ENCODE data around the gene MAJIN. TPM values are rescaled to one million over a fixed set of nuclear protein-coding genes. Genes with fewer than 3 reads are reported as not detected.

MAJIN gene
- total RNA-seq, 3 donors from 2014 or later (not counting 1 experiment from before 2014, with no cell fraction given): not detected

- TF ChIP-seq CTCF (IDR thresholded peaks at IDR 0.05): no peak
- intact Hi-C loops (cut with micrococcal nuclease): no loop called here
- Mint-ChIP-seq H3K27me3 (ENCODE audit: low read depth in 2 of 2) (no peaks in the 10 kb centered on the region), H3K4me1 (peaks cover 17 to 25% of the 10 kb centered on the region in 2 donors), H3K27ac (no peak overlapping the region), H3K4me3 (peak overlapping the region; percentile 25), H3K9me3 (no peaks in the 10 kb centered on the region), H3K36me3 (no peaks in the 10 kb centered on the region)
- H3K4me3 ChIP-seq (ENCODE audit: low read length): no peak overlapping the region
- 76% methylated on average over 9 of the region's 9 CpGs for WGBS (ENCODE audit: insufficient coverage)
- H3K9me3 ChIP-seq (ENCODE audit: control insufficient read depth, insufficient read depth, low read length): no peaks in the 10 kb centered on the region
- DNase-seq (no peak), ATAC-seq (no peak)
- no peak overlapping the region for H3K27ac ChIP-seq (ENCODE audit: low read length)
- no peaks in the 10 kb centered on the region for H3K27me3 ChIP-seq (ENCODE audit: control insufficient read depth, insufficient read depth, low read length)
- H3K36me3 ChIP-seq (ENCODE audit: control insufficient read depth, insufficient read depth, low read length): no peaks in the 10 kb centered on the region
- peaks cover 22% of the 10 kb centered on the region for H3K4me1 ChIP-seq (ENCODE audit: control insufficient read depth, insufficient read depth, low read length)
Measured at GRCh38 chr11:64888729-64889511, 83.0 kb downstream of the MAJIN start.

DNA sequence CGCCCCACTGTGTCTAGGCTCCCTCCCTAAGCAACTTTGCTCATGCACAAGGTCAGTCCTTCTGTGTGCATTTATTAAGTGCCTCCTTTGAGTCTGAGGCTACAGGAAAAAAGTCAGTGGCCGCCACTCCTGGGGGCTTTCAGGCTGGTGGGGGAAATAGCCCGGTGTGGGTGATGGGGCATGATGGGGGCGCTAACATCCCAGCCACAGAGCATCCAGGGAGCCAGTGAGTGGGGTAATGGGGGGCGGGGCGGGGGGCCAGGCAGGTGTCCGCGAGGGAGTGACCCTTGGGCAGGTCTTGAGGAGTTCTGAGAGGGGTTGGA is 83.5 kb downstream of the MAJIN start:
- Histone ChIP-seq H3K27me3 (ENCODE audit: control insufficient read depth, insufficient read depth, low read length) (no peaks in the 10 kb centered on the region), H3K4me3 (ENCODE audit: low read length) (peak overlapping the region; percentile 12), H3K9me3 (ENCODE audit: control insufficient read depth, insufficient read depth, low read length) (no peaks in the 10 kb centered on the region), H3K27ac (ENCODE audit: low read length) (no peak overlapping the region), H3K4me1 (ENCODE audit: control insufficient read depth, insufficient read depth, low read length) (peaks cover 17% of the 10 kb centered on the region), H3K36me3 (ENCODE audit: control insufficient read depth, insufficient read depth, low read length) (no peaks in the 10 kb centered on the region)
- Mint-ChIP-seq H3K4me3 (peak overlapping the region; percentile 84), H3K27me3 (ENCODE audit: low read depth in 2 of 2) (no peaks in the 10 kb centered on the region), H3K27ac (peak overlapping the region; percentile 77 to 80), H3K9me3 (no peaks in the 10 kb centered on the region), H3K36me3 (no peaks in the 10 kb centered on the region), H3K4me1 (peaks cover 17 to 25% of the 10 kb centered on the region in 2 donors)
- TF ChIP-seq CTCF (IDR thresholded peaks at IDR 0.05): no peak
- ATAC-seq (no peak), DNase-seq (no peak)
- 72% methylated on average over 8 of the region's 8 CpGs for WGBS (ENCODE audit: insufficient coverage)
- intact Hi-C loops (cut with micrococcal nuclease): no loop called here

Other genes starting within 250 kb of the MAJIN start
- 1 to 10 TPM; 2.9 to 9.6 (median 7.7) TPM for gene NRXN2, start 248.9 kb downstream of the MAJIN start, total RNA-seq
- gene RASGRP2, start 228.0 kb downstream of the MAJIN start, total RNA-seq: 100 to 1,000 TPM; 371 to 417 (median 394) TPM
- gene PYGM, start 212.1 kb downstream of the MAJIN start, total RNA-seq: 1 to 10 TPM; 4.1 to 8.4 (median 6.1) TPM
- gene SF1, start 193.6 kb downstream of the MAJIN start, total RNA-seq: 100 to 1,000 TPM; 841 to 864 (median 845) TPM
- gene MAP4K2, start 168.9 kb downstream of the MAJIN start, total RNA-seq: 10 to 100 TPM; 38.3 to 40.6 (median 38.7) TPM
- gene MEN1, start 161.6 kb downstream of the MAJIN start, total RNA-seq: 10 to 100 TPM; 29.3 to 42.2 (median 32.2) TPM
- gene CDC42BPG, start 127.5 kb downstream of the MAJIN start, total RNA-seq: 10 to 100 TPM in 2 of 3 donors, 1 to 10 TPM in 1; 8.2 to 12.7 (median 10.7) TPM
- gene EHD1, start 93.5 kb downstream of the MAJIN start, total RNA-seq: 100 to 1,000 TPM; 218 to 246 (median 225) TPM
- gene ATG2A, start 54.9 kb downstream of the MAJIN start, total RNA-seq: 100 to 1,000 TPM; 165 to 321 (median 259) TPM
- gene PPP2R5B, start 47.4 kb downstream of the MAJIN start, total RNA-seq: 10 to 100 TPM; 27.8 to 31.5 (median 28.5) TPM
- not detected for gene GPHA2, start 36.2 kb downstream of the MAJIN start, total RNA-seq
- gene BATF2, start 24.9 kb upstream of the MAJIN start, total RNA-seq: under 1 TPM in 1 of 3 donors, not detected in 2; 0.30 TPM
- gene ARL2, start 42.1 kb upstream of the MAJIN start, total RNA-seq: 10 to 100 TPM; 19.9 to 20.5 (median 20.2) TPM
- 10 to 100 TPM; 16.9 to 28.1 (median 27.1) TPM for gene SNX15, start 55.3 kb upstream of the MAJIN start, total RNA-seq
- gene SAC3D1, start 69.1 kb upstream of the MAJIN start, total RNA-seq: 1 to 10 TPM; 2.0 to 3.5 (median 2.8) TPM
- 10 to 100 TPM; 41.6 to 54.1 (median 46.0) TPM for gene NAALADL1, start 86.4 kb upstream of the MAJIN start, total RNA-seq
- gene CDCA5, start 111.9 kb upstream of the MAJIN start, total RNA-seq: 1 to 10 TPM; 3.3 to 6.8 (median 3.8) TPM
- 10 to 100 TPM; 49.8 to 60.2 (median 50.8) TPM for gene ZFPL1, start 112.1 kb upstream of the MAJIN start, total RNA-seq
- gene VPS51, start 124.1 kb upstream of the MAJIN start, total RNA-seq: 100 to 1,000 TPM; 180 to 197 (median 184) TPM
- gene TM7SF2, start 139.8 kb upstream of the MAJIN start, total RNA-seq: 10 to 100 TPM; 17.0 to 23.2 (median 18.6) TPM
- 1 to 10 TPM; 5.6 to 6.8 (median 6.1) TPM for gene ZNHIT2, start 145.6 kb upstream of the MAJIN start, total RNA-seq
- gene FAU, start 150.0 kb upstream of the MAJIN start, total RNA-seq: 100 to 1,000 TPM; 724 to 977 (median 968) TPM
- 10 to 100 TPM; 36.8 to 37.5 (median 36.9) TPM for gene MRPL49, start 150.2 kb upstream of the MAJIN start, total RNA-seq
- gene SYVN1, start 162.4 kb upstream of the MAJIN start, total RNA-seq: 100 to 1,000 TPM in 1 of 3 donors, 10 to 100 TPM in 2; 72.9 to 109 (median 90.2) TPM
- gene SPDYC, start 198.1 kb upstream of the MAJIN start, total RNA-seq: not detected
- 100 to 1,000 TPM; 211 to 256 (median 229) TPM for gene CAPN1, start 209.8 kb upstream of the MAJIN start, total RNA-seq